HUES48 (cell line): Measurements from ENCODE around the gene CKM.
"Not testable (repeated sequence)": the region's sequence is repeated elsewhere in the genome, so short reads cannot be mapped to it uniquely, and the experiment has no call there.

Experiments used
- H3K27ac ChIP-seq: one replicate; pipeline ENCODE4 v1.7.0; 2013; ENCODE audit warnings: low read depth, low read length, inconsistent platforms
- H3K27me3 ChIP-seq: 2 replicates; pipeline ENCODE4 v1.6.1; 2013; ENCODE audit warnings: mild to moderate bottlenecking, low read length; ENCODE audit not compliant: control insufficient read depth, insufficient read depth
- H3K36me3 ChIP-seq: 2 replicates; pipeline ENCODE4 v1.6.1; 2013; ENCODE audit warnings: low read length; ENCODE audit not compliant: control insufficient read depth, insufficient read depth
- H3K4me1 ChIP-seq: 2 replicates; pipeline ENCODE4 v1.6.1; 2013; ENCODE audit warnings: mild to moderate bottlenecking, low read length; ENCODE audit not compliant: control insufficient read depth, insufficient read depth
- H3K4me3 ChIP-seq: 2 replicates; pipeline ENCODE4 v1.5.1; 2013; ENCODE audit warnings: mild to moderate bottlenecking, low read depth, low read length
- H3K9ac ChIP-seq: 2 replicates; pipeline ENCODE4 v1.6.1; 2013; ENCODE audit warnings: mild to moderate bottlenecking, low read depth, low read length, moderate library complexity
- H3K9me3 ChIP-seq: 2 replicates; pipeline ENCODE4 v1.6.1; 2013; ENCODE audit warnings: low read length; ENCODE audit not compliant: control insufficient read depth, insufficient read depth

CKM gene

GRCh38 chr19:45336696-45337251 lies 14.1 kb upstream of the CKM start:
- Histone ChIP-seq H3K9me3 (no peaks in the 10 kb centered on the region), H3K36me3 (no peaks in the 10 kb centered on the region), H3K4me3 (no peak overlapping the region), H3K27me3 (peaks cover 18% of the 10 kb centered on the region), H3K4me1 (no peaks in the 10 kb centered on the region), H3K9ac (no peak overlapping the region), H3K27ac (no peak overlapping the region)

- H3K9ac ChIP-seq, H3K4me3 ChIP-seq, H3K4me1 ChIP-seq, H3K9me3 ChIP-seq, H3K36me3 ChIP-seq, H3K27ac ChIP-seq, H3K27me3 ChIP-seq: not testable (repeated sequence)
These were observed 12.2 kb upstream of the CKM start for GRCh38 chr19:45334881-45335280.

- no peak overlapping the region for H3K9ac ChIP-seq
- no peaks in the 10 kb centered on the region for H3K27me3 ChIP-seq
- H3K4me1 ChIP-seq = no peaks in the 10 kb centered on the region
- H3K9me3 ChIP-seq = no peaks in the 10 kb centered on the region
- H3K27ac ChIP-seq = no peak overlapping the region
- H3K4me3 ChIP-seq = no peak overlapping the region
- no peaks in the 10 kb centered on the region for H3K36me3 ChIP-seq
These were observed 11.1 kb upstream of the CKM start for GRCh38 chr19:45333609-45334303.

GRCh38 chr19:45331411-45331810 lies 8.7 kb upstream of the CKM start:
- H3K4me1 ChIP-seq = no peaks in the 10 kb centered on the region
- H3K4me3 ChIP-seq = no peak overlapping the region
- H3K36me3 ChIP-seq = no peaks in the 10 kb centered on the region
- no peaks in the 10 kb centered on the region for H3K27me3 ChIP-seq
- no peaks in the 10 kb centered on the region for H3K9me3 ChIP-seq
- no peak overlapping the region for H3K27ac ChIP-seq
- H3K9ac ChIP-seq = no peak overlapping the region

GRCh38 chr19:45327404-45328143 lies 4.9 kb upstream of the CKM start:
- Histone ChIP-seq H3K27ac (no peak overlapping the region), H3K9me3 (no peaks in the 10 kb centered on the region), H3K27me3 (peaks cover 20% of the 10 kb centered on the region), H3K9ac (no peak overlapping the region), H3K4me3 (no peak overlapping the region), H3K4me1 (peaks cover 8% of the 10 kb centered on the region), H3K36me3 (no peaks in the 10 kb centered on the region)

GRCh38 chr19:45324349-45324907 lies 1.8 kb upstream of the CKM start:
- H3K27me3 ChIP-seq = peaks cover 21% of the 10 kb centered on the region
- peaks cover 8% of the 10 kb centered on the region for H3K4me1 ChIP-seq
- H3K9me3 ChIP-seq = no peaks in the 10 kb centered on the region
- H3K27ac ChIP-seq = no peak overlapping the region
- H3K4me3 ChIP-seq = peak overlapping the region; percentile 49; the same call in 1 of the 2 replicates
- H3K9ac ChIP-seq = no peak overlapping the region
- no peaks in the 10 kb centered on the region for H3K36me3 ChIP-seq

- Histone ChIP-seq H3K27ac (peak overlapping the region; percentile 8), H3K36me3 (no peaks in the 10 kb centered on the region), H3K9me3 (no peaks in the 10 kb centered on the region), H3K4me1 (peaks cover 8% of the 10 kb centered on the region), H3K4me3 (peak overlapping the region; percentile 49), H3K27me3 (peaks cover 27% of the 10 kb centered on the region), H3K9ac (no peak overlapping the region)
These were observed 1.0 kb upstream of the CKM start for GRCh38 chr19:45323671-45324081.

GRCh38 chr19:45322311-45322710 lies 364 bp downstream of the CKM start:
- H3K27me3 ChIP-seq = peaks cover 36% of the 10 kb centered on the region
- no peaks in the 10 kb centered on the region for H3K9me3 ChIP-seq
- no peaks in the 10 kb centered on the region for H3K36me3 ChIP-seq

GRCh38 chr19:45321848-45322247 lies 827 bp downstream of the CKM start:
- peaks cover 8% of the 10 kb centered on the region for H3K4me1 ChIP-seq
- no peak overlapping the region for H3K9ac ChIP-seq
- H3K9me3 ChIP-seq = no peaks in the 10 kb centered on the region
- no peaks in the 10 kb centered on the region for H3K36me3 ChIP-seq
- H3K4me3 ChIP-seq = no peak overlapping the region
- no peak overlapping the region for H3K27ac ChIP-seq
- peaks cover 36% of the 10 kb centered on the region for H3K27me3 ChIP-seq

More at GRCh38 chr19:45322311-45322710, 364 bp downstream of the CKM start:
- Histone ChIP-seq H3K27ac (no peak overlapping the region), H3K4me1 (peaks cover 8% of the 10 kb centered on the region), H3K9ac (no peak overlapping the region), H3K4me3 (no peak overlapping the region)

GRCh38 chr19:45320997-45321775 lies 1.5 kb downstream of the CKM start:
- peaks cover 36% of the 10 kb centered on the region for H3K27me3 ChIP-seq
- H3K36me3 ChIP-seq = no peaks in the 10 kb centered on the region
- no peak overlapping the region for H3K9ac ChIP-seq
- H3K9me3 ChIP-seq = no peaks in the 10 kb centered on the region
- H3K4me3 ChIP-seq = no peak overlapping the region
- H3K4me1 ChIP-seq = peaks cover 8% of the 10 kb centered on the region
- H3K27ac ChIP-seq = no peak overlapping the region
